ENCODE results near the gene SPACDR.

GRCh38 chr7:100430493-100431285 is 33.4 kb downstream of the SPACDR start:
- TF ChIP-seq CTCF (IDR thresholded peaks at IDR 0.05) (no peak), POLR2A (IDR thresholded peaks at IDR 0.05) (no peak)
